GM23338 (cell line): Measurements from ENCODE around the gene IMMP2L. TPM values are rescaled to one million over a fixed set of nuclear protein-coding genes. Genes with fewer than 3 reads are reported as not detected.

ENCODE experiments used
- ATAC-seq: fragments of 200-7000 bp; cut with Tn5 transposase; 3 replicates; pipeline ENCODE4 v1.9.1; 2020
- DNase-seq: peaks from one replicate; pipeline ENCODE4 v3.0.0-alpha.2; 2015; ENCODE audit warnings: low spot score
- H2AFZ ChIP-seq: fragments of 200-600 bp; sonication (generic); 2 replicates; pipeline ENCODE4 v1.8.0; 2016; ENCODE audit warnings: antibody characterized with exemption, mild to moderate bottlenecking, moderate library complexity
- H3F3A ChIP-seq: fragments of 200-600 bp; sonication (generic); replicated peaks from 2 replicates; pipeline ENCODE4 v1.8.0; 2017; ENCODE audit warnings: antibody characterized with exemption, mixed run types, low read depth
- H3K27ac ChIP-seq: fragments of 200-600 bp; sonication (generic); 2 replicates; pipeline ENCODE4 v1.6.1; 2016; ENCODE audit warnings: low read depth
- H3K27me3 ChIP-seq: fragments of 200-600 bp; sonication (generic); 2 replicates; pipeline ENCODE4 v1.8.0; 2016; ENCODE audit warnings: mild to moderate bottlenecking, mixed run types, moderate library complexity; ENCODE audit not compliant: insufficient read depth
- H3K36me3 ChIP-seq: fragments of 200-600 bp; sonication (generic); 2 replicates; pipeline ENCODE4 v1.8.0; 2016; ENCODE audit warnings: mild to moderate bottlenecking; ENCODE audit not compliant: insufficient read depth
- H3K4me1 ChIP-seq: fragments of 200-600 bp; sonication (generic); 2 replicates; pipeline ENCODE4 v1.8.0; 2016; ENCODE audit warnings: mild to moderate bottlenecking, moderate library complexity; ENCODE audit not compliant: insufficient read depth
- H3K4me2 ChIP-seq: fragments of 200-600 bp; sonication (generic); 2 replicates; pipeline ENCODE4 v1.7.1; 2017; ENCODE audit warnings: mixed run types
- H3K4me3 ChIP-seq: fragments of 200-600 bp; sonication (generic); 2 replicates; pipeline ENCODE4 v1.6.1; 2016; ENCODE audit warnings: mixed run types
- H3K79me2 ChIP-seq: fragments of 200-600 bp; sonication (generic); replicated peaks from 2 replicates; pipeline ENCODE4 v1.8.0; 2017; ENCODE audit warnings: mild to moderate bottlenecking; ENCODE audit not compliant: insufficient read depth
- H3K9me2 ChIP-seq: fragments of 200-600 bp; sonication (generic); 2 replicates; pipeline ENCODE4 v1.8.0; 2017; ENCODE audit not compliant: insufficient read depth
- H4K20me1 ChIP-seq: fragments of 200-600 bp; sonication (generic); replicated peaks from 2 replicates; pipeline ENCODE4 v1.8.0; 2017; ENCODE audit warnings: mild to moderate bottlenecking; ENCODE audit not compliant: insufficient read depth
- H3K27ac Mint-ChIP-seq: 2 replicates; pipeline ENCODE4 v1.8.0; 2020; ENCODE audit warnings: inconsistent platforms, mild to moderate bottlenecking, moderate library complexity, mixed read lengths
- H3K27me3 Mint-ChIP-seq: 3 replicates; pipeline ENCODE4 v1.8.0; 2022; ENCODE audit warnings: low read depth, mild to moderate bottlenecking, moderate library complexity, mixed read lengths, inconsistent platforms; ENCODE audit not compliant: insufficient read depth, poor library complexity
- H3K36me3 Mint-ChIP-seq: 3 replicates; pipeline ENCODE4 v1.8.0; 2021; ENCODE audit warnings: low read depth, mild to moderate bottlenecking, inconsistent platforms, moderate library complexity, mixed read lengths
- H3K4me1 Mint-ChIP-seq: 3 replicates; pipeline ENCODE4 v1.8.0; 2020; ENCODE audit warnings: mild to moderate bottlenecking, inconsistent platforms, mixed read lengths
- H3K4me3 Mint-ChIP-seq: 3 replicates; pipeline ENCODE4 v1.8.0; 2021; ENCODE audit warnings: moderate library complexity, mild to moderate bottlenecking, inconsistent platforms, mixed read lengths
- H3K9me3 Mint-ChIP-seq: 3 replicates; pipeline ENCODE4 v1.8.0; 2020; ENCODE audit warnings: moderate library complexity, mild to moderate bottlenecking, inconsistent platforms, mixed read lengths
- CREB1 ChIP-seq: fragments of 250-450 bp; sonication (Bioruptor Pico); IDR thresholded peaks from 2 replicates; pipeline ENCODE4 v1.5.0; 2020; ENCODE audit warnings: low read depth, mild to moderate bottlenecking, moderate library complexity
- EZH2 ChIP-seq: fragments of 200-600 bp; sonication (generic); IDR thresholded peaks from one replicate; pipeline ENCODE4 v1.8.0; 2017; ENCODE audit warnings: antibody characterized with exemption, mild to moderate bottlenecking, low read depth; ENCODE audit not compliant: unreplicated experiment
- EZH2phosphoT487 ChIP-seq: fragments of 200-600 bp; sonication (generic); IDR thresholded peaks from one replicate; pipeline ENCODE4 v1.8.1; 2018; ENCODE audit warnings: antibody characterized with exemption; ENCODE audit not compliant: unreplicated experiment
- JUNB ChIP-seq: IDR thresholded peaks from one replicate; pipeline ENCODE4 v1.6.1; 2016; ENCODE audit warnings: antibody characterized with exemption; ENCODE audit not compliant: unreplicated experiment
- POLR2AphosphoS5 ChIP-seq: IDR thresholded peaks from 2 replicates; pipeline ENCODE4 v1.6.1; 2016; ENCODE audit warnings: antibody characterized with exemption, low read depth
- STAT1 ChIP-seq: IDR thresholded peaks from one replicate; pipeline ENCODE4 v1.6.1; 2016; ENCODE audit warnings: antibody characterized with exemption; ENCODE audit not compliant: unreplicated experiment
- ZNF114 ChIP-seq: fragments of 250-450 bp; sonication (Bioruptor Pico); IDR thresholded peaks from 2 replicates; pipeline ENCODE4 v1.5.0; 2020; ENCODE audit warnings: mild to moderate bottlenecking, moderate library complexity
- ZNF331 ChIP-seq: fragments of 250-450 bp; sonication (Bioruptor Pico); IDR thresholded peaks from 2 replicates; pipeline ENCODE4 v1.5.0; 2020; ENCODE audit warnings: low read depth, mild to moderate bottlenecking, moderate library complexity
- polyA plus RNA-seq: library from polyadenylated mRNA; unstranded; fragments of >200 nt; fragmentation: Nextera tagmentation; extraction: Ambion mirVana; gene quantifications from 2 replicates; pipeline ENCODE4 v1.2.1, GENCODE V29; 2016
- total RNA-seq: library from RNA; depleted of rRNA; stranded (reverse); fragments of >200 nt; shearing (Covaris generic); gene quantifications from 2 replicates; pipeline ENCODE4 v1.2.3, GENCODE V29; 2014
- TF ChIP-seq, protein P1 (sequence below): IDR thresholded peaks from 2 replicates; pipeline ENCODE4 v1.6.1; 2016; ENCODE audit warnings: antibody characterized with exemption
- TF ChIP-seq, protein P2 (sequence below), 2 experiments: fragments of 200-600 bp in 1 of 2; sonication (generic) in 1 of 2; conservative IDR thresholded peaks; 2 replicates each; pipeline versions ENCODE4 v1.5.1 to v1.6.1; 2016 to 2017; ENCODE audit warnings: antibody characterized with exemption in 2 of 2, low read depth in 2 of 2, mild to moderate bottlenecking in 2 of 2, moderate library complexity in 1 of 2

IMMP2L gene
- total and polyA plus RNA-seq, 2 experiments from 2014 or later = 7.3 to 14.0 TPM

GRCh38 chr7:110871856-110872255 is 690.4 kb downstream of the IMMP2L start (continued):
- TF ChIP-seq JUNB (no peak), STAT1 (no peak), EZH2phosphoT487 (no peak)
- TF ChIP-seq, protein P1, sequence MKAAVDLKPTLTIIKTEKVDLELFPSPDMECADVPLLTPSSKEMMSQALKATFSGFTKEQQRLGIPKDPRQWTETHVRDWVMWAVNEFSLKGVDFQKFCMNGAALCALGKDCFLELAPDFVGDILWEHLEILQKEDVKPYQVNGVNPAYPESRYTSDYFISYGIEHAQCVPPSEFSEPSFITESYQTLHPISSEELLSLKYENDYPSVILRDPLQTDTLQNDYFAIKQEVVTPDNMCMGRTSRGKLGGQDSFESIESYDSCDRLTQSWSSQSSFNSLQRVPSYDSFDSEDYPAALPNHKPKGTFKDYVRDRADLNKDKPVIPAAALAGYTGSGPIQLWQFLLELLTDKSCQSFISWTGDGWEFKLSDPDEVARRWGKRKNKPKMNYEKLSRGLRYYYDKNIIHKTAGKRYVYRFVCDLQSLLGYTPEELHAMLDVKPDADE = no peak

- H3K4me1 Mint-ChIP-seq = peaks cover 6% of the 10 kb centered on the region
- Histone ChIP-seq H3K27me3 (no peaks in the 10 kb centered on the region), H3K79me2 (no peaks in the 10 kb centered on the region), H3K9me2 (peaks cover 12% of the 10 kb centered on the region), H3K4me2 (0 out of 2 replicates have a peak overlapping the region, but pooled peaks have one; percentile 15), H3F3A (no peaks in the 10 kb centered on the region), H3K27ac (no peak overlapping the region), H2AFZ (no peak overlapping the region), H4K20me1 (no peaks in the 10 kb centered on the region), H3K4me1 (peaks cover 20% of the 10 kb centered on the region), H3K36me3 (no peaks in the 10 kb centered on the region), H3K4me3 (no peak overlapping the region)
- peaks cover 2% of the 10 kb centered on the region; the same call in 1 of the 3 replicates for H3K36me3 Mint-ChIP-seq
- H3K4me3 Mint-ChIP-seq = no peak overlapping the region
- no peak for ATAC-seq
- TF ChIP-seq, protein P2, sequence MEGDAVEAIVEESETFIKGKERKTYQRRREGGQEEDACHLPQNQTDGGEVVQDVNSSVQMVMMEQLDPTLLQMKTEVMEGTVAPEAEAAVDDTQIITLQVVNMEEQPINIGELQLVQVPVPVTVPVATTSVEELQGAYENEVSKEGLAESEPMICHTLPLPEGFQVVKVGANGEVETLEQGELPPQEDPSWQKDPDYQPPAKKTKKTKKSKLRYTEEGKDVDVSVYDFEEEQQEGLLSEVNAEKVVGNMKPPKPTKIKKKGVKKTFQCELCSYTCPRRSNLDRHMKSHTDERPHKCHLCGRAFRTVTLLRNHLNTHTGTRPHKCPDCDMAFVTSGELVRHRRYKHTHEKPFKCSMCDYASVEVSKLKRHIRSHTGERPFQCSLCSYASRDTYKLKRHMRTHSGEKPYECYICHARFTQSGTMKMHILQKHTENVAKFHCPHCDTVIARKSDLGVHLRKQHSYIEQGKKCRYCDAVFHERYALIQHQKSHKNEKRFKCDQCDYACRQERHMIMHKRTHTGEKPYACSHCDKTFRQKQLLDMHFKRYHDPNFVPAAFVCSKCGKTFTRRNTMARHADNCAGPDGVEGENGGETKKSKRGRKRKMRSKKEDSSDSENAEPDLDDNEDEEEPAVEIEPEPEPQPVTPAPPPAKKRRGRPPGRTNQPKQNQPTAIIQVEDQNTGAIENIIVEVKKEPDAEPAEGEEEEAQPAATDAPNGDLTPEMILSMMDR (conservative IDR thresholded peaks at IDR 0.05; ENCODE audit: low read depth in 2 of 2) = peak; percentile 39 to 55
- TF ChIP-seq CREB1 (CRISPR knock-in tag) (no peak), ZNF331 (CRISPR knock-in tag) (no peak), EZH2phosphoT487 (no peak), POLR2AphosphoS5 (no peak)
- peak; percentile 40 for DNase-seq
- H3K9me3 Mint-ChIP-seq = no peaks in the 10 kb centered on the region; the same call in 2 of the 3 replicates
- H3K27me3 Mint-ChIP-seq = peaks cover 2% of the 10 kb centered on the region
- no peak overlapping the region for H3K27ac Mint-ChIP-seq
These were observed 691.4 kb downstream of the IMMP2L start for GRCh38 chr7:110870926-110871325.

DNA sequence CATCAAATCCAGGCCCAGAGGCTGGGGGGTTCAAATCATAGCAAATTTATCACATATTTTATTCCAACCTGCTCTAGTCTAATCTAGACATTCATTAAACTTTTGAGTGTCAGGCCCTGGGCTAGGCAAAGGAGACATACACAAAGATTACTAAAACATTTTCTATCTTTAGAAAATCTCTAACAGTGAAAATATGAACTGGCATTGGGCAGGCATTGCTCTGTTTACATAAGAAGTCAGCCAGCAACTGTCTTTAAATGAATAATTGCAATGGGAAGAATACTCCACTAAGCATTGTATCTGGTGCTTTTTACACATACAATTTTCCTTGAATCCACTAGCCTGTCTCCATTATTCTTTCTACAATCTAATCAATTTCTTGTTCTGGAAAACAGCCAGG is 693.8 kb downstream of the IMMP2L start:
- DNase-seq (no peak), ATAC-seq (no peak)
- Mint-ChIP-seq H3K27me3 (peaks cover 2% of the 10 kb centered on the region), H3K4me3 (no peak overlapping the region), H3K9me3 (no peaks in the 10 kb centered on the region; the same call in 2 of the 3 replicates), H3K36me3 (peaks cover 2% of the 10 kb centered on the region; the same call in 1 of the 3 replicates), H3K27ac (no peak overlapping the region), H3K4me1 (peaks cover 13% of the 10 kb centered on the region)
- no peaks in the 10 kb centered on the region for H3K27me3 ChIP-seq
- no peak overlapping the region for H2AFZ ChIP-seq
- H3K27ac ChIP-seq = no peak overlapping the region
- H3K4me1 ChIP-seq = peaks cover 28% of the 10 kb centered on the region
- no peaks in the 10 kb centered on the region for H3K36me3 ChIP-seq
- no peaks in the 10 kb centered on the region for H4K20me1 ChIP-seq
- peaks cover 8% of the 10 kb centered on the region for H3K9me2 ChIP-seq
- no peaks in the 10 kb centered on the region for H3F3A ChIP-seq
- H3K4me3 ChIP-seq = no peak overlapping the region
- H3K79me2 ChIP-seq = no peaks in the 10 kb centered on the region
- no peak overlapping the region for H3K4me2 ChIP-seq
- TF ChIP-seq POLR2AphosphoS5 (no peak), ZNF331 (CRISPR knock-in tag) (no peak), CREB1 (CRISPR knock-in tag) (no peak), EZH2phosphoT487 (no peak), ZNF114 (CRISPR knock-in tag) (no peak), EZH2 (no peak)
- TF ChIP-seq, protein P1 = no peak
